MM.1S (cell line): ENCODE results near the gene UPK2.

Experiments
- DNase-seq: peaks from one replicate; pipeline ENCODE4 v3.0.0-alpha.2; 2015
- H2AFZ ChIP-seq: fragments of 300-600 bp; sonication (generic); 2 replicates; pipeline ENCODE4 v1.6.0; 2016; ENCODE audit warnings: antibody characterized with exemption, low read length
- H3F3A ChIP-seq: fragments of 300-600 bp; sonication (generic); 2 replicates; pipeline ENCODE4 v1.6.1; 2016; ENCODE audit warnings: mild to moderate bottlenecking, antibody characterized with exemption, low read length, moderate library complexity, mixed read lengths; ENCODE audit not compliant: insufficient read depth
- H3K27ac ChIP-seq: fragments of 300-600 bp; sonication (generic); 2 replicates; pipeline ENCODE4 v1.5.1; 2016; ENCODE audit warnings: mild to moderate bottlenecking, low read length
- H3K27me3 ChIP-seq: fragments of 300-600 bp; sonication (generic); replicated peaks from 2 replicates; pipeline ENCODE4 v1.6.0; 2016; ENCODE audit warnings: low read length; ENCODE audit not compliant: insufficient read depth
- H3K36me3 ChIP-seq: fragments of 300-600 bp; sonication (generic); replicated peaks from 2 replicates; pipeline ENCODE4 v1.6.1; 2016; ENCODE audit warnings: mild to moderate bottlenecking, low read length, mixed read lengths; ENCODE audit not compliant: insufficient read depth
- H3K4me1 ChIP-seq: fragments of 300-600 bp; sonication (generic); 2 replicates; pipeline ENCODE4 v1.6.1; 2016; ENCODE audit warnings: low read length, mixed read lengths
- H3K4me2 ChIP-seq: fragments of 300-600 bp; sonication (generic); 2 replicates; pipeline ENCODE4 v1.6.0; 2016; ENCODE audit warnings: low read depth, low read length
- H3K4me3 ChIP-seq: fragments of 300-600 bp; sonication (generic); 2 replicates; pipeline ENCODE4 v1.5.1; 2016; ENCODE audit warnings: low read length, mixed read lengths
- H3K79me2 ChIP-seq: fragments of 300-600 bp; sonication (generic); 2 replicates; pipeline ENCODE4 v1.6.1; 2016; ENCODE audit warnings: mixed run types, low read length, mixed read lengths
- H3K9ac ChIP-seq: fragments of 300-600 bp; sonication (generic); 2 replicates; pipeline ENCODE4 v1.6.1; 2016; ENCODE audit warnings: low read length, mixed read lengths
- H3K9me2 ChIP-seq: fragments of 300-600 bp; sonication (generic); replicated peaks from 2 replicates; pipeline ENCODE4 v1.6.1; 2016; ENCODE audit warnings: mild to moderate bottlenecking, low read length, mixed read lengths; ENCODE audit not compliant: insufficient read depth
- H3K9me3 ChIP-seq: fragments of 300-600 bp; sonication (generic); replicated peaks from 2 replicates; pipeline ENCODE4 v1.6.1; 2016; ENCODE audit warnings: mild to moderate bottlenecking, low read length, mixed read lengths; ENCODE audit not compliant: insufficient read depth
- H4K20me1 ChIP-seq: fragments of 300-600 bp; sonication (generic); 2 replicates; pipeline ENCODE4 v1.6.1; 2016; ENCODE audit warnings: mild to moderate bottlenecking, low read length, moderate library complexity, mixed read lengths; ENCODE audit not compliant: insufficient read depth
- EZH2 ChIP-seq: fragments of 300-600 bp; sonication (generic); optimal IDR thresholded peaks from 2 replicates; pipeline ENCODE3; 2017; ENCODE audit warnings: low read depth, mild to moderate bottlenecking, antibody characterized with exemption, low read length, mixed read lengths
- EZH2phosphoT487 ChIP-seq: fragments of 300-600 bp; sonication (generic); IDR thresholded peaks from 2 replicates; pipeline ENCODE4 v1.6.1; 2018; ENCODE audit warnings: antibody characterized with exemption, low read length
- TF ChIP-seq, protein P1 (sequence below): fragments of 300-600 bp; sonication (generic); IDR thresholded peaks from 2 replicates; pipeline ENCODE4 v1.5.1; 2016; ENCODE audit warnings: antibody characterized with exemption, low read length, mixed read lengths

UPK2 gene

GRCh38 chr11:118921121-118921928 lies 34.8 kb upstream of the UPK2 start:
- Histone ChIP-seq H3K79me2 (peaks cover 42% of the 10 kb centered on the region), H4K20me1 (no peaks in the 10 kb centered on the region)

GRCh38 chr11:118921929-118922744 lies 34.0 kb upstream of the UPK2 start:
- H3K9me3 ChIP-seq, result no peaks in the 10 kb centered on the region
- H3K79me2 ChIP-seq, result peaks cover 42% of the 10 kb centered on the region
- no peaks in the 10 kb centered on the region for H3K9me2 ChIP-seq
- no peaks in the 10 kb centered on the region for H3K36me3 ChIP-seq
- H3K4me1 ChIP-seq, result peaks cover 19% of the 10 kb centered on the region
- TF ChIP-seq EZH2 (no peak), EZH2phosphoT487 (no peak)
- TF ChIP-seq, protein P1, sequence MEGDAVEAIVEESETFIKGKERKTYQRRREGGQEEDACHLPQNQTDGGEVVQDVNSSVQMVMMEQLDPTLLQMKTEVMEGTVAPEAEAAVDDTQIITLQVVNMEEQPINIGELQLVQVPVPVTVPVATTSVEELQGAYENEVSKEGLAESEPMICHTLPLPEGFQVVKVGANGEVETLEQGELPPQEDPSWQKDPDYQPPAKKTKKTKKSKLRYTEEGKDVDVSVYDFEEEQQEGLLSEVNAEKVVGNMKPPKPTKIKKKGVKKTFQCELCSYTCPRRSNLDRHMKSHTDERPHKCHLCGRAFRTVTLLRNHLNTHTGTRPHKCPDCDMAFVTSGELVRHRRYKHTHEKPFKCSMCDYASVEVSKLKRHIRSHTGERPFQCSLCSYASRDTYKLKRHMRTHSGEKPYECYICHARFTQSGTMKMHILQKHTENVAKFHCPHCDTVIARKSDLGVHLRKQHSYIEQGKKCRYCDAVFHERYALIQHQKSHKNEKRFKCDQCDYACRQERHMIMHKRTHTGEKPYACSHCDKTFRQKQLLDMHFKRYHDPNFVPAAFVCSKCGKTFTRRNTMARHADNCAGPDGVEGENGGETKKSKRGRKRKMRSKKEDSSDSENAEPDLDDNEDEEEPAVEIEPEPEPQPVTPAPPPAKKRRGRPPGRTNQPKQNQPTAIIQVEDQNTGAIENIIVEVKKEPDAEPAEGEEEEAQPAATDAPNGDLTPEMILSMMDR, result no peak
- H3K4me2 ChIP-seq, result no peak overlapping the region
- DNase-seq, result no peak
- H3F3A ChIP-seq, result peaks cover 16% of the 10 kb centered on the region
- no peaks in the 10 kb centered on the region for H4K20me1 ChIP-seq
- H3K4me3 ChIP-seq, result no peak overlapping the region
- no peak overlapping the region for H3K9ac ChIP-seq
- H3K27ac ChIP-seq, result no peak overlapping the region
- no peak overlapping the region for H2AFZ ChIP-seq
- H3K27me3 ChIP-seq, result no peaks in the 10 kb centered on the region

More at GRCh38 chr11:118921121-118921928, 34.8 kb upstream of the UPK2 start:
- Histone ChIP-seq H3K36me3 (no peaks in the 10 kb centered on the region), H2AFZ (no peak overlapping the region), H3K27me3 (no peaks in the 10 kb centered on the region), H3K9me3 (no peaks in the 10 kb centered on the region), H3K4me2 (no peak overlapping the region), H3K4me1 (peaks cover 13% of the 10 kb centered on the region), H3K9me2 (no peaks in the 10 kb centered on the region), H3F3A (peaks cover 8% of the 10 kb centered on the region), H3K27ac (no peak overlapping the region), H3K4me3 (no peak overlapping the region), H3K9ac (no peak overlapping the region)
- no peak for DNase-seq
- TF ChIP-seq EZH2phosphoT487, result no peak
- no peak for TF ChIP-seq EZH2
- TF ChIP-seq, protein P1, result no peak

- Histone ChIP-seq H3K9me2 (no peaks in the 10 kb centered on the region), H3K9me3 (no peaks in the 10 kb centered on the region), H3F3A (peaks cover 25% of the 10 kb centered on the region), H2AFZ (no peak overlapping the region), H3K4me1 (peaks cover 28% of the 10 kb centered on the region), H3K9ac (no peak overlapping the region), H3K27ac (no peak overlapping the region), H3K79me2 (peaks cover 42% of the 10 kb centered on the region), H3K36me3 (no peaks in the 10 kb centered on the region), H3K4me2 (peak overlapping the region; percentile 90; the same call in 1 of the 2 replicates), H3K4me3 (no peak overlapping the region), H3K27me3 (no peaks in the 10 kb centered on the region), H4K20me1 (no peaks in the 10 kb centered on the region)
- TF ChIP-seq EZH2 (no peak), EZH2phosphoT487 (no peak)
- TF ChIP-seq, protein P1, result no peak
- no peak for DNase-seq
Measured at GRCh38 chr11:118922745-118923627, 33.1 kb upstream of the UPK2 start.
